ENCODE data around the gene JMJD6.

DNA sequence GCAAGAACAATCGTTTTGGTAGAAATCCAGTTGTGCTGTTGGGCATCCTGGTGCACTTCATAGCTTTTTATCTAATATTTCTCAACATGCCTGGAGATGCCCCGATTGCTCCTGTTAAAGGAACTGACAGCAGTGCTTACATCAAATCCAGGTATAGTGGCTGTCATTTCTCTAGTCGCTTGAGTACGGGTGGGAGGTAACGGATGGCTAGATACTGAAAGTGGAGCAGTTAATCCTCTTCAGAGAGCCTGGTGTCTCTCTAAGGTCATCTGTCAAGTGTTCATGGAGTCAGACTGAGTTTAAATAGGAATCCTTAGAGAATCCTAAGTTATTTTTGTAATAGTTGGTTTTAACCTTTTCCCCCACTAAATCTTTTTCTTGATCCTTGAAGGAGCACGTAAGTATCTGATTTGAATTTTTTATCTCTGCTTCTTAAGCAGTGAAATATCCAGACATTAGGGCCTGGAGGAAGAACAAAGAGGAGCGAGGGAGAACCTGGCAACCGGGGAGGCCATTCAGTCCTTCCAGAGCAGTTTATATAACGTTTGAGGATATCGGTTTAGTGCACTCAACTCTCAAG, 48.7 kb upstream of the JMJD6 start:
- TF ChIP-seq CTCF (IDR thresholded peaks at IDR 0.05) = no peak
- no peak for TF ChIP-seq POLR2A (IDR thresholded peaks at IDR 0.05)

All from Peyer's patch (tissue), 4 donors.